ENCODE measurements around the gene CLEC10A.

DNA sequence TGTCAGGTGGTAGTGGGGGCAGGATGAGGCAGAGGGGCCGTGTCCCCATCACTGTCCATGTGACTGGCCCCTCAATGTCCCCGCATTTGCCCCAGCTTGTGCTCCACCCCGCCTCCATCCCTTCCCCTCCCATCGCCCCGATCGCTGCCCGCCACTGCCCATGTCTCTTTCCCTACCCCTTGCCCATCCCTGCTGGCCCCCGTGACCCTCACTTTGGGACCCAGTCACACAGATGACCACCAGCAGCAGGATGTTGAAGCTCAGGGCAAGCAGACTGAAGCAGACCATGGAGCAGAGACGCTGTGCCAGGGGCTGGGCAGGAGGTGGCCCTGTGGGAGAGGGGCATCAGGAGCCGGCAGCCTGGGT, 28.5 kb upstream of the CLEC10A start:
- no peak for TF ChIP-seq ZNF274 (IDR thresholded peaks at IDR 0.05; ENCODE audit: low read depth, low read length)
- TF ChIP-seq YY1 (IDR thresholded peaks at IDR 0.05; ENCODE audit: insufficient read depth, insufficient read length), result no peak

All from NT2/D1 (cell line).